Hepatocyte (in vitro differentiated cells): ENCODE data around the gene BRIX1. TPM values are rescaled to one million over a fixed set of nuclear protein-coding genes. Genes with fewer than 3 reads are reported as not detected.

Experiments used
- DNase-seq: peaks from one replicate; pipeline ENCODE4 v3.0.0-alpha.2; 2016; ENCODE audit warnings: low spot score
- H2AFZ ChIP-seq: fragments of 200-600 bp; sonication (generic); 2 replicates; pipeline ENCODE4 v1.6.0; 2016; ENCODE audit warnings: antibody characterized with exemption, mild to moderate bottlenecking
- H3K27ac ChIP-seq: fragments of 200-600 bp; sonication (generic); 2 replicates; pipeline ENCODE4 v1.5.1; 2016; ENCODE audit warnings: mild to moderate bottlenecking
- H3K27me3 ChIP-seq: fragments of 200-600 bp; sonication (generic); 2 replicates; pipeline ENCODE4 v1.6.1; 2016
- H3K36me3 ChIP-seq: fragments of 200-600 bp; sonication (generic); replicated peaks from 2 replicates; pipeline ENCODE4 v1.5.1; 2016; ENCODE audit warnings: low read depth; ENCODE audit not compliant: insufficient read depth
- H3K4me1 ChIP-seq: fragments of 200-600 bp; sonication (generic); 2 replicates; pipeline ENCODE4 v1.5.1; 2016; ENCODE audit warnings: mild to moderate bottlenecking, moderate library complexity; ENCODE audit not compliant: insufficient read depth
- H3K4me2 ChIP-seq: fragments of 200-600 bp; sonication (generic); 2 replicates; pipeline ENCODE4 v1.6.0; 2016
- H3K4me3 ChIP-seq: fragments of 200-600 bp; sonication (generic); 2 replicates; pipeline ENCODE4 v1.5.1; 2016; ENCODE audit warnings: mild to moderate bottlenecking
- H3K79me2 ChIP-seq: fragments of 200-600 bp; sonication (generic); 2 replicates; pipeline ENCODE4 v1.6.0; 2017; ENCODE audit warnings: mild to moderate bottlenecking
- H3K9me2 ChIP-seq: fragments of 200-600 bp; sonication (generic); replicated peaks from 2 replicates; pipeline ENCODE4 v1.6.0; 2017; ENCODE audit warnings: mild to moderate bottlenecking; ENCODE audit not compliant: insufficient read depth
- H3K9me3 ChIP-seq: fragments of 200-600 bp; sonication (generic); 2 replicates; pipeline ENCODE4 v1.5.1; 2016; ENCODE audit warnings: low read depth, mild to moderate bottlenecking
- H4K20me1 ChIP-seq: fragments of 200-600 bp; sonication (generic); 2 replicates; pipeline ENCODE4 v1.6.0; 2016; ENCODE audit warnings: mild to moderate bottlenecking; ENCODE audit not compliant: insufficient read depth, poor library complexity, severe bottlenecking
- EZH2 ChIP-seq: fragments of 200-600 bp; sonication (generic); IDR thresholded peaks from 2 replicates; pipeline ENCODE4 v1.6.1; 2016; ENCODE audit warnings: antibody characterized with exemption, mild to moderate bottlenecking, borderline replicate concordance
- EZH2phosphoT487 ChIP-seq: fragments of 200-600 bp; sonication (generic); IDR thresholded peaks from one replicate; pipeline ENCODE4 v1.6.1; 2018; ENCODE audit warnings: antibody characterized with exemption, mild to moderate bottlenecking, low read depth, moderate library complexity; ENCODE audit not compliant: unreplicated experiment, severe bottlenecking
- WGBS: methylation state at CpG from one replicate; pipeline ENCODE4 v1.1.6; 2016; ENCODE audit warnings: low lambda C conversion rate; ENCODE audit errors: missing lambda C conversion rate; 5-methylcytosine and 5-hydroxymethylcytosine counted together
- polyA plus RNA-seq: library from polyadenylated mRNA; unstranded; fragments of >200 nt; fragmentation: Nextera tagmentation; extraction: Ambion mirVana; gene quantifications from 2 replicates; pipeline ENCODE4 v1.2.1, GENCODE V29; 2016
- total RNA-seq: library from RNA; depleted of rRNA; stranded (reverse); fragments of >200 nt; gene quantifications from 2 replicates; pipeline ENCODE4 v1.2.3, GENCODE V29; 2014
- TF ChIP-seq, protein P1 (sequence below): fragments of 200-600 bp; sonication (generic); IDR thresholded peaks from 2 replicates; pipeline ENCODE4 v1.5.1; 2016; ENCODE audit warnings: antibody characterized with exemption, mild to moderate bottlenecking; ENCODE audit not compliant: poor library complexity

The BRIX1 gene
- total and polyA plus RNA-seq, 2 experiments from 2014 or later = 28.6 to 28.7 TPM

DNA sequence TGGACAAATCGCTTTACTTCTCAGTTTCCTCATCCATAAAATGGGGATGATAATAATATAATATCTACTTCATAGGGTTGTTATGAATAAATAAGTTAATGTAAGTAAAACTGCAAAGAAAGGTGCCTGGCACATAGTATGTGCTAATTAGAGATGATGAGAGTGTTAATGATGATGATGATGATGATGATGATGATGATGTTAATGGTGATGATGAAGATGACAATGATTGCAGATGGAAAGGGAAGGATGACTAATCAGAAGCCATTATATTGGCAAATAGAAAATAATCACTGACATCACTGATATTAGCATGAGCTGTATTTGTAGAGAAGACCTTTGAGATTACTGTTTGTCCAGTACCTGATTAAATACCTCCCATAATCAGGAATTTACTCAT lies 20.8 kb upstream of the BRIX1 start:
- no peak overlapping the region for H3K4me2 ChIP-seq
- no peaks in the 10 kb centered on the region for H3K4me1 ChIP-seq
- no peaks in the 10 kb centered on the region for H3K36me3 ChIP-seq
- TF ChIP-seq EZH2phosphoT487 (no peak), EZH2 (no peak)
- TF ChIP-seq, protein P1, sequence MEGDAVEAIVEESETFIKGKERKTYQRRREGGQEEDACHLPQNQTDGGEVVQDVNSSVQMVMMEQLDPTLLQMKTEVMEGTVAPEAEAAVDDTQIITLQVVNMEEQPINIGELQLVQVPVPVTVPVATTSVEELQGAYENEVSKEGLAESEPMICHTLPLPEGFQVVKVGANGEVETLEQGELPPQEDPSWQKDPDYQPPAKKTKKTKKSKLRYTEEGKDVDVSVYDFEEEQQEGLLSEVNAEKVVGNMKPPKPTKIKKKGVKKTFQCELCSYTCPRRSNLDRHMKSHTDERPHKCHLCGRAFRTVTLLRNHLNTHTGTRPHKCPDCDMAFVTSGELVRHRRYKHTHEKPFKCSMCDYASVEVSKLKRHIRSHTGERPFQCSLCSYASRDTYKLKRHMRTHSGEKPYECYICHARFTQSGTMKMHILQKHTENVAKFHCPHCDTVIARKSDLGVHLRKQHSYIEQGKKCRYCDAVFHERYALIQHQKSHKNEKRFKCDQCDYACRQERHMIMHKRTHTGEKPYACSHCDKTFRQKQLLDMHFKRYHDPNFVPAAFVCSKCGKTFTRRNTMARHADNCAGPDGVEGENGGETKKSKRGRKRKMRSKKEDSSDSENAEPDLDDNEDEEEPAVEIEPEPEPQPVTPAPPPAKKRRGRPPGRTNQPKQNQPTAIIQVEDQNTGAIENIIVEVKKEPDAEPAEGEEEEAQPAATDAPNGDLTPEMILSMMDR = no peak
- H3K9me3 ChIP-seq = no peaks in the 10 kb centered on the region
- no peak overlapping the region for H3K27ac ChIP-seq
- H2AFZ ChIP-seq = no peak overlapping the region
- H3K9me2 ChIP-seq = no peaks in the 10 kb centered on the region
- no peak for DNase-seq
- no peaks in the 10 kb centered on the region for H3K27me3 ChIP-seq
- H3K4me3 ChIP-seq = no peak overlapping the region
- no peaks in the 10 kb centered on the region for H3K79me2 ChIP-seq
- WGBS = 94% methylated on average over 1 of the region's 1 CpG
- no peaks in the 10 kb centered on the region for H4K20me1 ChIP-seq

DNA sequence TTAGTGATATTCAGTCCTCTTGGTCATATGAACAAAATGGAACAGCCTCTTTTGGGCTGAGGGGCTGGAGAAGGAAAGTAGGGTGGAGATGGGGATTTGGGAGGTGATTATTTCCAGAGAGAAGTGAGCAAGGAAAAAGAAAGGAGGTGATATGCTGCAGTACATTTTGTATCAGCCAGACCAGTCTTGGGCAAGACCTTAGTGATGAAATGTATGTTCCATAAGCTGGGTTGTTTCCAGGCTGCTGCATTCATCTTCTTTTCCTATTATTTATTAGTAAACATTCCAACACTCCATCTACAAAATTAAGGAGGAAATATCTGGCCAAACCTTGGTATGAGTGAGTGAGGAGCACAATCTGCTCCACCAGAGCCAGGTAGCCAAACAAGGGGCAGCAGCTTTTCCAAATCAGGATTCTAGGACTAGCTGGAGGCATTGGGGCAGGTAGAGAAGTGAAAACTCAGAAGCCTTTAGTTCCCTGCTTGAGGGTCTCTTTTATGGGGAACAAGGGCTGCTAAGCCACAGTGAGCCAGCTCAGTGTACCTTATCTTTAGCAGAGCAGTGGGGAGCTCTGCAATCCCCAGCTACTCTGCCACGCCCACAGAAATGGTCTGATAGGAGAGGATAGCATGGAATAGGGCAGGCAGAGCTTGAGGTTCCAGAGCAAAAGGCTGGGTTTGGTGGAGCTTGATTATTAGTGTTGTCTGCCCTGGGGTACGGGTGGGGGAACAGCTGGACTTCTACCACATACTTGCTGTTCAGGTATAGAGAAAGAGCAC lies 19.7 kb upstream of the BRIX1 start:
- WGBS = 83% methylated on average over 2 of the region's 2 CpGs
- Histone ChIP-seq H3K4me1 (no peaks in the 10 kb centered on the region), H3K27ac (no peak overlapping the region), H4K20me1 (no peaks in the 10 kb centered on the region), H2AFZ (no peak overlapping the region), H3K36me3 (no peaks in the 10 kb centered on the region), H3K79me2 (no peaks in the 10 kb centered on the region), H3K27me3 (no peaks in the 10 kb centered on the region), H3K4me3 (no peak overlapping the region), H3K4me2 (no peak overlapping the region), H3K9me2 (no peaks in the 10 kb centered on the region), H3K9me3 (no peaks in the 10 kb centered on the region)
- TF ChIP-seq EZH2phosphoT487 (no peak), EZH2 (no peak)
- TF ChIP-seq, protein P1 = no peak
- DNase-seq = peak; percentile 15

DNA sequence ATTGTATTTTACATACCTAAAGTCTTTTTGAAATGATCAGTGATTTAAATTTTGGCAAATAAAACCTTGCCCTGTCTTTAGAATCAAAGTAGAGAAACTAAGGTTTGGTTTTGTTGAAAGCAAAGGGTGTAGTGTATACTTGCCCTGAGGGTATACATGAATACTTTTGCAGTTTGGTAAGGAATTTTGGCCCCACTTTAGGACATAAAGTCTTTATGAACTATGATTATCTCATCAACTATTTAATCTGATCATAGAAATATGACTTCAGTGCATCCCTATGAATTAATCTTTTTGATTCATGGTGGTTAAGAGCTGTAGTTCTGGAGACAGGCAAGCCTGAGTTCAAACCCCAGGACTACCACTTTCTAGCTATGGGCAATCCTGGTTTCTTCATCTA lies 17.9 kb upstream of the BRIX1 start:
- H3K9me2 ChIP-seq = no peaks in the 10 kb centered on the region
- no peak for TF ChIP-seq EZH2phosphoT487
- no peak for TF ChIP-seq EZH2
- TF ChIP-seq, protein P1 = no peak
- H3K36me3 ChIP-seq = no peaks in the 10 kb centered on the region
- DNase-seq = no peak
- H3K4me3 ChIP-seq = no peak overlapping the region
- H3K27me3 ChIP-seq = no peaks in the 10 kb centered on the region
- no peaks in the 10 kb centered on the region for H3K4me1 ChIP-seq
- no peaks in the 10 kb centered on the region for H3K79me2 ChIP-seq
- H3K27ac ChIP-seq = no peak overlapping the region
- H3K4me2 ChIP-seq = no peak overlapping the region
- no peaks in the 10 kb centered on the region for H4K20me1 ChIP-seq
- H3K9me3 ChIP-seq = no peaks in the 10 kb centered on the region
- H2AFZ ChIP-seq = no peak overlapping the region
